Thymus (tissue), 11 donors: Measurements from ENCODE around the gene SLC2A10. TPM values are rescaled to one million over a fixed set of nuclear protein-coding genes. Genes with fewer than 3 reads are reported as not detected.

Experiments
- DNase-seq, 9 donors: peaks; one replicate each; pipeline ENCODE4 v3.0.0-alpha.2; 2013; ENCODE audit warnings: low spot score in 9 of 9, low read depth in 6 of 9, missing footprints in 1 of 9
- H3K27ac ChIP-seq, 2 donors: one replicate each; pipeline ENCODE4 v1.5.1; 2013; ENCODE audit warnings: control low read depth in 1 of 2, low read depth in 1 of 2, low read length in 1 of 2, mild to moderate bottlenecking in 1 of 2, moderate library complexity in 1 of 2
- H3K27me3 ChIP-seq, 2 donors: one replicate each; pipeline ENCODE4 v1.5.1; 2013; ENCODE audit warnings: low read length in 1 of 2; ENCODE audit not compliant: control insufficient read depth in 2 of 2, insufficient read depth in 1 of 2
- H3K36me3 ChIP-seq, 2 donors: one replicate each; pipeline ENCODE4 v1.5.1; 2013; ENCODE audit warnings: low read length in 1 of 2, mild to moderate bottlenecking in 1 of 2, moderate library complexity in 1 of 2; ENCODE audit not compliant: control insufficient read depth in 2 of 2, insufficient read depth in 2 of 2
- H3K4me1 ChIP-seq, 2 donors: one replicate each; pipeline ENCODE4 v1.5.1; 2013; ENCODE audit warnings: low read length in 2 of 2; ENCODE audit not compliant: control insufficient read depth in 2 of 2, insufficient read depth in 2 of 2
- H3K4me3 ChIP-seq, 2 donors: one replicate each; pipeline ENCODE4 v1.5.1; 2013; ENCODE audit warnings: low read length in 2 of 2, control low read depth in 1 of 2, mild to moderate bottlenecking in 1 of 2
- H3K9me3 ChIP-seq, 2 donors: one replicate each; pipeline ENCODE4 v1.5.1; 2013; ENCODE audit warnings: low read length in 1 of 2, mild to moderate bottlenecking in 1 of 2; ENCODE audit not compliant: control insufficient read depth in 2 of 2, insufficient read depth in 1 of 2
- WGBS: extraction: QIAGEN DNeasy Blood & Tissue Kit; methylation state at CpG from one replicate; pipeline ENCODE4 v1.1.7; 2013; 5-methylcytosine and 5-hydroxymethylcytosine counted together
- polyA plus RNA-seq: library from polyadenylated mRNA; stranded (reverse); fragments of 200-250 nt; gene quantifications from one replicate; pipeline ENCODE4 v1.2.3, GENCODE V29; 2013
- total RNA-seq: library from RNA; stranded (reverse); fragments of 120-200 nt; gene quantifications from one replicate; pipeline ENCODE4 v1.2.4, GENCODE V29; 2013
- donor health status: healthy.

The SLC2A10 gene
- total and polyA plus RNA-seq, 2 donors: 2.0 to 4.8 TPM

DNA sequence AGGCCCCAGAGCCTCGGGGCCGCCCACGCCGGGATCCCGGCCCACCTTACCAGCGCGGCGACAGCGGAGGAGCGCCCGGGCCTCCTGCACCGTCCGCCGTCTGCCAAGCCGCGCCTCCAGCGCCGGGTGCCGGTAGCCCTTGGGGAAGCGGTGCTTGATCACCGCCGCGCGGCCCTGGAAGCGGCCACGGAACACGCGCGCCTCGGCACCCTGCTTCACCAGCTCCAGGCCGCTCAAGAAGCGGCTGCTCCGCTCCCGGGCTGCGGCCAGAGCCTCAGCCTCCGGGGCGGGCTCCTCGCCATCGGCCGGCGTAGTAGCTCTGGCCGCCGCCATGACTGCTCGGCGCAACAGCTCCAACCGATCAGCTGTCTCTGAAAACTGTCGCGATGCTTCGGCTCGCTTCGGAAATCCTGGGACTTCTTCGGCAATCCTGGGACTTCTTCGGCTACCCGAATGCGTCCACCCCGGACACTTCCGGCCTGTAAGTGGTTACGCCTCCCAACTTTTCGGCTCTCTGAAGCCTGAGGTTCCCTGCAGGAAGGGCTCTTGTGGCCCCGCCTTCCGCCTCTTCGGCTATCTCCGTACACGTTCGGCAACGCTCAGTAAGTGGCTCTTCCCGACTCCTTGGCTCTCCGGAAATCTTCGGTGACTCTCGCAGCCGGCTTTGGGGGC lies 20.2 kb upstream of the SLC2A10 start, which contains the start of gene TP53RK:
TP53RK (minus strand) TSS at position 363 of the 672 bp plus-strand sequence; CDS start at position 333, 30 bp downstream.
- peaks cover 18 to 29% of the 10 kb centered on the region in 2 donors for H3K4me1 ChIP-seq

DNA sequence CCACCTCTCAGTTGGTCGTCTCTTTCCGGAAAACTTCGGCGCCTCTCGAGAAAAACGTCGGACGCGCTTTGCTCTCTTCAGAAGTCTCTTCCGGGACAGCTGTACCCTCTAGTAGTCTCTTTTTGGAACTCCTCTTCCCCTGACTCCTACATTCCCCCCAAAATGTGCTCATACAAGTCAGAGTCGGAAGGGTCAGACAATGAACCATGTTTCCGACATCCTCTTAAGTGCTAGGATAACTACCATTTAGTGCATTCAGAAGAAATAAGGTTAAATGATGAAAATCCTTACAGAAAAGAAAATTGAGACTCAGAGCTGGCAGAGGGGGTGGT lies 19.7 kb upstream of the SLC2A10 start:
- H3K36me3 ChIP-seq: peaks cover 0 to 19% of the 10 kb centered on the region in 2 donors
- DNase-seq: no peak
- peaks cover 18 to 29% of the 10 kb centered on the region in 2 donors for H3K4me1 ChIP-seq
- WGBS: under 1% methylated on average over 12 of the region's 12 CpGs
- H3K9me3 ChIP-seq: no peaks in the 10 kb centered on the region
- H3K4me3 ChIP-seq: peak overlapping the region; percentile 68 to 83
- H3K27me3 ChIP-seq: no peaks in the 10 kb centered on the region
- peak overlapping the region; percentile 73 to 81 for H3K27ac ChIP-seq

More for the DNA sequence above, 20.2 kb upstream of the SLC2A10 start, which contains the start of gene TP53RK:
- DNase-seq: peak; percentile 97 to 100 (median 98)
- H3K4me3 ChIP-seq: peak within 1 kb of the TSS; percentile 68 to 83
- peaks cover 0 to 22% of the 10 kb centered on the region in 2 donors for H3K36me3 ChIP-seq
- peak within 1 kb of the TSS; percentile 73 to 81 for H3K27ac ChIP-seq
- H3K9me3 ChIP-seq: no peaks in the 10 kb centered on the region
- no peaks in the 10 kb centered on the region for H3K27me3 ChIP-seq
- WGBS: under 1% methylated on average over 71 of the region's 71 CpGs

DNA sequence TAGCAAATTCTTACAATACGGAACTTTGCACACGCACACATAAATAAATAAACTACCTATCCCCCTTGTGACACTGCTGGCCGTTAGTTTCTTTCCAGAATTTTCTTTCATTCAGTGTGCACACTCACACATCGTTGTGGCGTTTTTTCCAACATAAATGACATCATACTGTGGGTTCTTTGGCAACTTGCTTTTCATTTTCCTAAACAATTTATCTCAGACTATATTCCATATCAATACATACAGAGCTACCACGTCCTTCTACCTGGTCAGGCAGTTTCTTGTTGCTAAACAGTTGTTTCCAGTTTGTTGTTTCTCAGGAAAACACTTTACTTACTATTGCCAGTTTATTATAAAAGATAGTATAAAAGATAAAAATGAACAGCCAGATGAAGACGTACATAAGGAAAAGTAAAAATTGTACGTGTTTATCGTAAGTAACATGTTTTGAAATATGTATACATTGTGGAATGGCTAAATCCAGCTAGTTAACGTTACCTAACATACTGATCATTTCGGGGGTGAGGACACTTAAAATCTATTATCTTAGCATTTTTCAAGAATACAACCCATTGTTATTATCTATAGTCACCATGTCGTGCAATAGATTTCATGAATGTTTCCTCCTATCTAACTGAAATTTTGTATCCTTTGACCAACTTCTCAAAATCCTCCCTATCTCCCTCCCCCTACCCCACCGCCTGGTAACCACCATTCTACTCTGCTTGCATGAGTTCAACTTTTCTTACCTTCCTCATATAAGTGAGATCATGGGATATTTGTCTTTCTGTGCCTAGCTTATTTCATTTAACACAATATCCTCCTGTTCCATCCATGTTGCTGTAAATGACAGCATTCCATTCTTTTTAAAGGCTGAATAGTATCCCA lies 19.0 kb upstream of the SLC2A10 start:
- Histone ChIP-seq H3K36me3 (peaks cover 0 to 12% of the 10 kb centered on the region in 2 donors), H3K4me3 (peak overlapping the region in 1 of 2 donors; percentile 68), H3K27me3 (no peaks in the 10 kb centered on the region), H3K27ac (no peak overlapping the region), H3K4me1 (peaks cover 18 to 28% of the 10 kb centered on the region in 2 donors), H3K9me3 (no peaks in the 10 kb centered on the region)
- DNase-seq: no peak
- 76% methylated on average over 13 of the region's 13 CpGs for WGBS

DNA sequence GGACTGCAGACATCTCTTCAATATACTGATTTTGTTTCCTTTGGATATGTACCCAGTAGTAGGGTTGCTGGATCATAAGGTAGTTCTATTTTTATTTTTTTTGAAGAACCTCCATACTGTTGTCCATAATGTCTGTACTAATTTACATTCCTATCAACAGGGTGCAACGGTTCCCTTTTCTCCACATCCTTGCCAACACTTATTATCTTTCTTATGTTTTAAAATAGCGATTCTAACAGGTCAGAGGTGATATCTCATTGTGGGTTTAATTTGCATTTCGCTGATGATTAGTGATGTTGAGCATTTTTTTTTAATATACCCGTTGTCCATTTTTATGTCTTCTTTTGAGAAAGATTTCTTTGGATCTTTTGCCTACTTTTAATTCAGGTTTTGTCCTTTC lies 18.3 kb upstream of the SLC2A10 start:
- no peak for DNase-seq
- WGBS: 94% methylated on average over 4 of the region's 4 CpGs
- peaks cover 16 to 25% of the 10 kb centered on the region in 2 donors for H3K4me1 ChIP-seq

DNA sequence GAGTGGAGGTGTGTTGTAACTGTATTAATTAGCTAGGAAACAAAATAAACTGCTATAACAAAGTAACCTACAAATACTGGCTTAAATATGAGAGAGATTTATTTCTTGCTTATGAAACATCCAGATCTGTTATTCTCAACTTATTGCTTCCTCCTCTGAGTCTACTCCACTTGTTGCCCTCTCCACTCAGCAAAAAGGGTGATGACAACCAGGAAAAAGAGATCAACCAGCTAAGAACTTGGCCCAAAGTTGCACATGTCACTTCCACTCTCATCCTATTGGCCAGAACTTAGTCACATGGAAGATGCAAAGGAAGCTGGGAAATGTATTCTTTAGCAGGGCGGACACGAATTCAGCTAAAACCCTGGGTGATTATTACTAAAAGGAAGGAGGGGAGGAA lies 15.0 kb upstream of the SLC2A10 start:
- Histone ChIP-seq H3K9me3 (no peaks in the 10 kb centered on the region), H3K4me1 (peaks cover 0 to 5% of the 10 kb centered on the region in 2 donors), H3K27ac (no peak overlapping the region), H3K27me3 (no peaks in the 10 kb centered on the region), H3K4me3 (no peak overlapping the region), H3K36me3 (no peaks in the 10 kb centered on the region)
- WGBS: 79% methylated on average over 2 of the region's 2 CpGs
- DNase-seq: peak in 2 of 9 donors; percentile 32 to 56

More for the DNA sequence above, 18.3 kb upstream of the SLC2A10 start:
- Histone ChIP-seq H3K27me3 (no peaks in the 10 kb centered on the region), H3K4me3 (no peak overlapping the region), H3K36me3 (peaks cover 0 to 7% of the 10 kb centered on the region in 2 donors), H3K27ac (no peak overlapping the region), H3K9me3 (no peaks in the 10 kb centered on the region)

DNA sequence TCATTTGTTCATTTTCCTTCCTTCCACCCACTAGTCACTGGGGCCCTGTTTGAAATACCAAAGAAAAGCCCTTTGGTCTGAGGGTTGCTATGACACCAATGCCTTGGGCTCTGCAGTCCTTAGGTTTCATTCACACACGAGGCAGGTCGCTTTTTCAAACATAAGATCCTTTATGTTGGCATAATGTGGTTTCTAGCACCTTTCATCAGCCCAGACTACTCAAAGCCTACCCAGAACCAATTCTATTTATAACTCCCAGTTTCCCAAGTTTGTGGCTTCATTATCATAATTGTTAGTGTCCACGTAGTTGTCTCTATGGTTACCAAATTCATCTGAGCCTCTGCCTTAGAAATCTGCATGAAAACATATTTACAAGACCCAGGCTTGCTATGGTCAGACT lies 13.6 kb upstream of the SLC2A10 start:
- Histone ChIP-seq H3K36me3 (no peaks in the 10 kb centered on the region), H3K27ac (no peak overlapping the region), H3K4me3 (no peak overlapping the region), H3K4me1 (no peaks in the 10 kb centered on the region), H3K27me3 (peaks cover 0 to 4% of the 10 kb centered on the region in 2 donors), H3K9me3 (no peaks in the 10 kb centered on the region)
- no peak for DNase-seq
- 30% methylated on average over 3 of the region's 3 CpGs for WGBS

DNA sequence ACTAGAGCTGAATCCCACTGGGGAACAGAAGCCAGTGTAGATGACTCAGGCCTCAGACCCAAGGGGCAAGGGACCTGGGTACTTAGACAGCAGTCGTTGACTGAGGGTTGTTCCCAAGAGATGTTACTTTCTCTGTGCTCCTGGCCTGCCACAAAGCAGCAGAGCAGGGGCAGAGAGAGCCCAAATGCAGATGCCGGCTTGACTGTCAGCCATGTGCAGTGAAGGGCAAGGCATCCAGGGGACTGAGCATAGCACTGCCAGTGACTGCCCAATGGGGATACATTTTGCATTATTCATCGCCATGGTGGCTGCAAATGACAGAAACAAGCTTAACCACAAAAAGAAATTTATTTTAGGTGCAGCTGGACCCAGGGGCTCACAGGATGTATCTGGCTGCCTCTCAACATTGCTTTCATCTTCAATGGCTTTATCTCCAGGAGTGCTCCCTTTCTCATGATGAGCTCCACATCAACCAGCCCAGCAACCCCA lies 12.6 kb upstream of the SLC2A10 start:
- WGBS: 68% methylated on average over 3 of the region's 3 CpGs
- DNase-seq: no peak

DNA sequence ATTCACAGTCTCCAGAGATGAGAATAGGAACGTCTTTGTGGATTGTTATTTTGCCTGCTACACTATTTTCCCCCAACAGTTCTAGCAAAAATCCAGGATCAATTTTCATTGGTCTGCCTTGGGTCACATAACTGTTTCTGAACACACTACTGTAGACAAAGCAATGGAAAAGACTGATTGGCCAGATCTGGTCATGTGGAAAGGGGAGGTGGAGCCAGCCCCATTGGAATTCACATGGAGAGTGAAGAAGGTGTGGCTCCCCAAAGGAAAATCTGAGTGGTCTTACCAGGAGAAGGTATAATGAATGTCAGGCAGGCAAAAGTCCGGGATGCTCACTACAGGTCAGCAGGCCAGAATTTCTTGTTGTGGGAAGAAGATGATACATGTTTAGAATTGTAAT lies 10.7 kb upstream of the SLC2A10 start:
- Histone ChIP-seq H3K27me3 (peaks cover 0 to 4% of the 10 kb centered on the region in 2 donors), H3K4me3 (no peak overlapping the region), H3K27ac (no peak overlapping the region), H3K4me1 (no peaks in the 10 kb centered on the region), H3K9me3 (no peaks in the 10 kb centered on the region), H3K36me3 (no peaks in the 10 kb centered on the region)
- no peak for DNase-seq
- WGBS: 97% methylated on average over 2 of the region's 2 CpGs

More for the DNA sequence above, 12.6 kb upstream of the SLC2A10 start:
- Histone ChIP-seq H3K9me3 (no peaks in the 10 kb centered on the region), H3K4me3 (no peak overlapping the region), H3K27ac (no peak overlapping the region), H3K27me3 (peaks cover 0 to 4% of the 10 kb centered on the region in 2 donors), H3K4me1 (no peaks in the 10 kb centered on the region), H3K36me3 (no peaks in the 10 kb centered on the region)
